ENCODE data around the gene TFEB. TPM values are rescaled to one million over a fixed set of nuclear protein-coding genes. Genes with fewer than 3 reads are reported as not detected.
A peak's percentile ranks its signal among the peaks of the same experiment; 100 is the strongest.

TFEB gene
- total RNA-seq, 4 donors from 2014 or later: 19.0 to 23.3 (median 21.6) TPM

- H3K36me3 ChIP-seq: peaks cover 29% of the 10 kb centered on the region
- H3K9me3 ChIP-seq: no peaks in the 10 kb centered on the region
- TF ChIP-seq EP300 (IDR thresholded peaks at IDR 0.05) (no peak), POLR2A (IDR thresholded peaks at IDR 0.05) (no peak), POLR2AphosphoS5 (IDR thresholded peaks at IDR 0.05) (no peak), CTCF (IDR thresholded peaks at IDR 0.05) (no peak)
- DNase-seq (ENCODE audit: low spot score in 2 of 2): no peak
- 5% methylated on average over 3 of the region's 18 CpGs for WGBS
- no peak overlapping the region for H3K27ac ChIP-seq
- H3K4me3 ChIP-seq: peak overlapping the region; percentile 53
- peaks cover 17% of the 10 kb centered on the region for H3K4me1 ChIP-seq
- no peaks in the 10 kb centered on the region for H3K27me3 ChIP-seq
Observed at GRCh38 chr6:41683273-41683522, 52.2 kb downstream of the TFEB start.

GRCh38 chr6:41682497-41683272, 52.7 kb downstream of the TFEB start:
- no peak for DNase-seq (ENCODE audit: low spot score in 2 of 2)
- Histone ChIP-seq H3K9me3 (no peaks in the 10 kb centered on the region), H3K27me3 (no peaks in the 10 kb centered on the region), H3K27ac (no peak overlapping the region), H3K4me3 (peak overlapping the region; percentile 53), H3K36me3 (peaks cover 26% of the 10 kb centered on the region), H3K4me1 (peaks cover 17% of the 10 kb centered on the region)
- 46% methylated on average over 30 of the region's 31 CpGs for WGBS
- TF ChIP-seq CTCF (IDR thresholded peaks at IDR 0.05): no peak
- TF ChIP-seq EP300 (IDR thresholded peaks at IDR 0.05): no peak
- TF ChIP-seq POLR2AphosphoS5 (IDR thresholded peaks at IDR 0.05): no peak
- no peak for TF ChIP-seq POLR2A (IDR thresholded peaks at IDR 0.05)

GRCh38 chr6:41682056-41682477, 53.3 kb downstream of the TFEB start:
- WGBS: 11% methylated on average over 9 of the region's 9 CpGs
- Histone ChIP-seq H3K27ac (no peak overlapping the region), H3K9me3 (no peaks in the 10 kb centered on the region), H3K36me3 (peaks cover 24% of the 10 kb centered on the region), H3K27me3 (no peaks in the 10 kb centered on the region), H3K4me3 (no peak overlapping the region), H3K4me1 (peaks cover 17% of the 10 kb centered on the region)
- TF ChIP-seq EP300 (IDR thresholded peaks at IDR 0.05) (no peak), POLR2A (IDR thresholded peaks at IDR 0.05) (no peak), CTCF (IDR thresholded peaks at IDR 0.05) (peak; percentile 62 to 90), POLR2AphosphoS5 (IDR thresholded peaks at IDR 0.05) (no peak)
- peak; percentile 90 to 92 for DNase-seq (ENCODE audit: low spot score in 2 of 2)

GRCh38 chr6:41680182-41680965, 55.0 kb downstream of the TFEB start:
- no peaks in the 10 kb centered on the region for H3K27me3 ChIP-seq
- 82% methylated on average over 11 of the region's 11 CpGs for WGBS
- H3K9me3 ChIP-seq: no peaks in the 10 kb centered on the region
- H3K27ac ChIP-seq: no peak overlapping the region
- H3K4me1 ChIP-seq: peaks cover 17% of the 10 kb centered on the region
- no peak overlapping the region for H3K4me3 ChIP-seq
- DNase-seq (ENCODE audit: low spot score in 2 of 2): no peak
- TF ChIP-seq EP300 (IDR thresholded peaks at IDR 0.05): no peak
- no peak for TF ChIP-seq POLR2A (IDR thresholded peaks at IDR 0.05)
- TF ChIP-seq POLR2AphosphoS5 (IDR thresholded peaks at IDR 0.05): no peak
- TF ChIP-seq CTCF (IDR thresholded peaks at IDR 0.05): no peak
- peaks cover 11% of the 10 kb centered on the region for H3K36me3 ChIP-seq

- no peaks in the 10 kb centered on the region for H3K9me3 ChIP-seq
- no peaks in the 10 kb centered on the region for H3K27me3 ChIP-seq
- H3K4me1 ChIP-seq: peaks cover 17% of the 10 kb centered on the region
- no peak for DNase-seq (ENCODE audit: low spot score in 2 of 2)
- no peak for TF ChIP-seq EP300 (IDR thresholded peaks at IDR 0.05)
- TF ChIP-seq POLR2A (IDR thresholded peaks at IDR 0.05): no peak
- no peak for TF ChIP-seq POLR2AphosphoS5 (IDR thresholded peaks at IDR 0.05)
- no peak for TF ChIP-seq CTCF (IDR thresholded peaks at IDR 0.05)
- 95% methylated on average over 8 of the region's 9 CpGs for WGBS
- no peak overlapping the region for H3K4me3 ChIP-seq
- no peak overlapping the region for H3K27ac ChIP-seq
- peaks cover 6% of the 10 kb centered on the region for H3K36me3 ChIP-seq
Observed at GRCh38 chr6:41679696-41680095, 55.7 kb downstream of the TFEB start.
